LoVo (cell line): ENCODE data around the gene PGBD2.
"Not testable (repeated sequence)": the region's sequence is repeated elsewhere in the genome, so short reads cannot be mapped to it uniquely, and the experiment has no call there.

ENCODE experiments used
- DNase-seq: peaks from one replicate; pipeline ENCODE4 v3.0.0-alpha.2; 2016; ENCODE audit warnings: low spot score

The PGBD2 gene

GRCh38 chr1:248906009-248906752 lies at the start of gene PGBD2:
Gene PGBD2, plus strand, starts transcription at chr1:248906235. Its CDS starts 7,628 bp downstream, at chr1:248913863.
- DNase-seq, result peak; percentile 92

- no peak for DNase-seq
These were observed 48.8 kb upstream of the PGBD2 start for GRCh38 chr1:248857201-248857600.

GRCh38 chr1:248857749-248858095 lies 48.3 kb upstream of the PGBD2 start:
- no peak for DNase-seq

GRCh38 chr1:248858096-248858890 lies 47.7 kb upstream of the PGBD2 start:
- peak; percentile 67 for DNase-seq

- peak; percentile 97 for DNase-seq
These were observed 46.8 kb upstream of the PGBD2 start, which contains the start of gene ZNF692 for GRCh38 chr1:248858891-248859889. Gene ZNF692, minus strand, starts transcription at chr1:248859085. Its CDS starts 776 bp downstream, at chr1:248858309.

- DNase-seq, result no peak
These were observed 46.0 kb upstream of the PGBD2 start for GRCh38 chr1:248860007-248860406.

- no peak for DNase-seq
These were observed 44.4 kb upstream of the PGBD2 start for GRCh38 chr1:248861616-248862015.

GRCh38 chr1:248862695-248862997 lies 43.4 kb upstream of the PGBD2 start:
- DNase-seq, result no peak

GRCh38 chr1:248862998-248863881 lies 42.8 kb upstream of the PGBD2 start:
- DNase-seq, result peak; percentile 52

GRCh38 chr1:248871837-248872401 lies 34.1 kb upstream of the PGBD2 start:
- no peak for DNase-seq

GRCh38 chr1:248872752-248873408 lies 33.2 kb upstream of the PGBD2 start:
- peak; percentile 72 for DNase-seq

GRCh38 chr1:248873409-248873992 lies 32.5 kb upstream of the PGBD2 start:
- peak; percentile 94 for DNase-seq

GRCh38 chr1:248873993-248874533 lies 32.0 kb upstream of the PGBD2 start:
- peak; percentile 82 for DNase-seq

- no peak for DNase-seq
These were observed 24.8 kb upstream of the PGBD2 start for GRCh38 chr1:248881261-248881660.

- not testable (repeated sequence) for DNase-seq
These were observed 23.6 kb upstream of the PGBD2 start for GRCh38 chr1:248882427-248882826.

- DNase-seq, result no peak
These were observed 21.3 kb upstream of the PGBD2 start for GRCh38 chr1:248884632-248885295.

GRCh38 chr1:248885646-248886045 lies 20.4 kb upstream of the PGBD2 start:
- no peak for DNase-seq

GRCh38 chr1:248886237-248886895 lies 19.7 kb upstream of the PGBD2 start:
- DNase-seq, result no peak

GRCh38 chr1:248889914-248890243 lies 16.2 kb upstream of the PGBD2 start:
- not testable (repeated sequence) for DNase-seq
